NCI-H187 treated with DMSO at 0.1 percent for 48 hours (cell line): ENCODE data around the gene SEPTIN3.

Experiments
- DNase-seq: peaks from one replicate; lab custom pipeline; 2025; lab: John Stamatoyannopoulos, UW

SEPTIN3 gene

DNA sequence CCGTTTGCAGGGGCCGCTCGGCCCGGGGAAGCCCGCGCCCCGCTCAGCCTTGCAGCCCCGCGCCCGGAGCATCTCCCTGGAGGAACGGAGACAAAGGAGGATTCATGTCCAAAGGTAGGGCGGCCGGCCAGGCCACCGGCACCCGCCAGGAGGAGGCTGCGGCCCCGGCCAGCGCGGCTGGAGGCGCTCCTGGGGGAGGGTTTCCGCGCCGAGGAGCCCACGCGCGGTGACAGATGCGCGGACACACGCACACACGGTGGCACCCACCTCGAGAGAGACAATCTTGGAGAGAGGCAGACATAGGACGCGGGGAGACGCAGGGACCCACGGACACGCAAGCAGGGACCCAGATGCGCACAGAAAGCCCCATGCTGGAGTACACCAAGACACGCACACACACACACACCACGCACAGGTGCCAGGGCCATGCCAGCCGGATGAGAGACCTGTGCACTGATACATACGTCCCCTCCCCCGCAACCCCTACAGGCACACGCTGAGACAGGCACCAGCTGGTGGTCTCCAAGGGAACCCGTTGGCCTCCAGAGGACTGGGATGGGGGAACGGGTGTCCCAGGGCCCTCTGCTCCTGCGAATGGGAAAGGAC lies 7.8 kb downstream of the SEPTIN3 start:
- no peak for DNase-seq

- no peak for DNase-seq
Observed at GRCh38 chr22:41978732-41979131, 9.5 kb downstream of the SEPTIN3 start.

GRCh38 chr22:41979423-41980250 lies 10.4 kb downstream of the SEPTIN3 start:
- DNase-seq, result no peak

GRCh38 chr22:41982865-41983264 lies 13.6 kb downstream of the SEPTIN3 start:
- DNase-seq, result no peak

DNA sequence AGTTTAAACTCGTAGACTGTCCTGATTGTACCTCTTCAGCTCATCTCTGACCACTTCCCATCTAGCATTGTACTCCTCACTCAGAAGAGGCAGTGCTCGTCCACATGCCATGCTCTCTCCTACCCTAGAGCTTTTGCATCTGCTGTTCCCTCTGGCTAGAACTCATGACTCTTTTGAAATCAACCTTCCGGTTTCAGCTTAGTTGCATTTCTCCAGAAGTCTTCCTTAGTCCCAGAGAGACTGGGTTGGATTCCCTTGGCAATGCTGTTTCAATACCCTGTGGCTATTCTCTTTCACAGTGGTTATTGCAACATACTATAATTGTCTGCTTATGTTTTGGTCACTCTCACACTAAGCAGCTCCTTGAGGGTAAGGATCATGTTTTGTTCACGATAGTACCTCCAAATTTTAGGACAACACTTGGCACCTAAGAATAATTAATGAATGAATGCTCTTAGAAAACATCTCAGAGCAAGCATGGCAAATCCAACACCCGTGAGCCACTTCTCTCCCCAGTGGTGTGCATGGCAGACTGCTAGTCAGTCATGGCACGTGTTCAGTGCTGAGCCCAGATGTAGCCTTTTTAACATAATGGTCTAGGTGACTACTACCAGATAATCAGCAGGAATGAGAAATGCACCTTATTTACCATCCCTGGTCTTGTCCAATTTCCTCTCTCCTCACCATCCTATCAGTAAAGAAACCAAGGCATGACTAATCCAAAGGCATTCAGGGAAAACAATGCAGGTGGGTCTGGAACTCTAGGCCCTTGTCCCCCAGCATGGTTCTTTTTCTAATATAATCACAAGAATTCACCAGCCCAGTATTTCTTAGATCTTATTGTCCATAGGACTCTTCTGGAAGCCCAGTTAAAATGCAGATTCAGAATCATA lies 14.5 kb downstream of the SEPTIN3 start:
- DNase-seq, result no peak

DNA sequence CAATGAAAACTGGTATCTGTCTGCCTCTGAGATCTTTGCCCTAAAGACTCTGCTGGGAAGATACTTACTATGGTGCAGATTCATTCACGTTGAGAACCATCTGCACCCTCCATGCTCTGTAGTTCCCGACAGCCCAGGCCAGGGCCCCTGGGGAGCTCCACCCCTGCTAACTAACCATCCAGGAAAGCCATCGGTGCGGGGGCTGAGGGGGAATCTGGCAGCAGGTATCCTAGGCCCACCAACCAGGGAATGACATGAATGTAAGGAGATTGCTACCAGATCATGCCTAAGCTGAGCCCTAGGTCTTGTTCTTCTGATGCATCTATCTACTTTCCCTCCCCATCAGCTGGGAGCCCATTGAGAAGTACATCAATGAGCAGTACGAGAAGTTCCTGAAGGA lies 18.0 kb downstream of the SEPTIN3 start:
- no peak for DNase-seq

GRCh38 chr22:41989246-41989645 lies 20.0 kb downstream of the SEPTIN3 start:
- no peak for DNase-seq

GRCh38 chr22:41991111-41991510 lies 21.9 kb downstream of the SEPTIN3 start:
- DNase-seq, result no peak

- no peak for DNase-seq
Observed at GRCh38 chr22:41992496-41992895, 23.3 kb downstream of the SEPTIN3 start.

DNA sequence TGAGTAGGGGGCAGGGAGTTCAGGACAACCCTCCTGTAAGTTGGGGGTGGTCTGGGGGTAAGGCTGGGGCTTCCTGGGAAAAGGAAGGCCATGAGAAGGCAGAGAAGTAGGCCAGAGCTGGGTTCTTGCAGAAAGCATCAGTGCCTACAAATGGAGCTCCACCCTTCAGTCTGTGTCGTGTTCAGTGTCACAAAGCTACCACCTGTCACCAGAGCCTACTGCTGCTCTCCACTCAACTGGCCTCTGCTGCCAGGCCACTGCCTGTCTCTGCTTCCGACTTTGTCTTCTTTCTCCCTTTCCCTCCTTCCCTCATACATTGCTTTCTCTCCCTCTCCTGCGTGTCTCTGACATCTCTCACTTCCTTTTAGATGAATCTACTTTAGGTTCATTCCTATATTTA lies 26.0 kb downstream of the SEPTIN3 start:
- no peak for DNase-seq

DNA sequence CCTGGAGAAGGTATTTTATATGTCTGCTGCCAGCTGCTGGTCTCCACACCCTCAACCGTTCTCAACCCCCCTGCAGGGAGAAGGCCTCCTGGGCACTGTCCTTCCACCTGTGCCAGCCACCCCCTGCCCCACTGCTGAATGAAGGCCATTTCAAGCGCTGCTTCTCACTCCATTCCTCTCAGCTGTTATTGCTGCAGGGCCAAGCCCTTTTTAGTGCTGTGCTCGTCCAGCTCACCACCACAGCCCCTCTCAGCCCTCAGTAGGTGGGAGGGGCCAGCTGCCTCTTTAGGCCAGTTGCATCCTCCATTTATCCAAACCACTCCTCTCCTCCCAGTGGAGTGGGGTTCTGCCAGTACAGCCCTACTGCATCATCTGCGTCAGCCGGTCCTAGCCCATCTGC lies 27.6 kb downstream of the SEPTIN3 start:
- DNase-seq, result no peak

- peak; percentile 36 for DNase-seq
Observed at GRCh38 chr22:41998361-41999261, 29.4 kb downstream of the SEPTIN3 start, which contains the start of gene WBP2NL. Gene WBP2NL, plus strand, starts transcription at chr22:41998788. Its CDS starts 31 bp downstream, at chr22:41998819.

- no peak for DNase-seq
Observed at GRCh38 chr22:42000466-42000865, 31.2 kb downstream of the SEPTIN3 start.

- no peak for DNase-seq
Observed at GRCh38 chr22:42001121-42001520, 31.9 kb downstream of the SEPTIN3 start.

DNA sequence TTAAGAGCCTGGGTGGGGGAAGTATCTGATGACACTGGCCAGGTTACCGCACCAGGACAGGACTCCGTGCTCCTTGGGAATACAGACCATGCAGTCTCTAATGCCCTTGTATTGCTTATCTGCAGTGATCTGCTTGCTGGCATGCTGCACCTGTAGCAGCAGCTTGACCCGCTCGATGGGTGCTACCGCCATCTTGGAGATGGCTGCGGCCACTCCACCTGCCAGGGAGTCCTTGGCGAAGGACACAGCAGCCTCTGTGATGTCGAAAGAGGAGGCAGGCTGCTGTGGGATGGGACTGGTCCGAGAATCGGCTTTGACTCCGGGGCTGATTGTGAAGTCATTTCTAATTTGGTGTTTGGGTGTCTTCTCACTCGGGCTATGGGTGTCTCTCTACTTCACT lies 32.5 kb downstream of the SEPTIN3 start:
- no peak for DNase-seq

DNA sequence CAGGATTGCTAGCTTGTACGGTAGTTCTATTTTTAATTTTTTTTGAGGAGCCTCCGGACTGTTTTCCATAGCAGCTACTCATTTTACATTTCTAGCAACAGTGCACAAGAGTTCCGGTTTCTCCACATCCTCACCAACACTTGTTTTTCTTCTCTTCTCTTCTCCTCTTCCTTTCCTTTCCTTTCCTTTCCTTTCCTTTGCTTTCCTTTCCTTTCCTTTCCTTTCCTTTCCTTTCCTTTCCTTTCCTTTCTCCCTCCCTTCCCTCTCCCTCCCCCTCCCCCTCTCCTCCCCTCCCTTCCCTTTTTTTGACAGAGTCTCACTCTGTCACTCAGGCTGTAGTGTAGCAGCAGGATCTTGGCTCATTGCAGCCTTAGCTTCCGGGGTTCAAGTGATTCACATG lies 38.7 kb downstream of the SEPTIN3 start:
- DNase-seq, result no peak

- DNase-seq, result no peak
Observed at GRCh38 chr22:42010778-42011177, 41.5 kb downstream of the SEPTIN3 start.

- no peak for DNase-seq
Observed at GRCh38 chr22:42013385-42013784, 44.1 kb downstream of the SEPTIN3 start.

GRCh38 chr22:42016111-42016510 lies 46.9 kb downstream of the SEPTIN3 start:
- no peak for DNase-seq

DNA sequence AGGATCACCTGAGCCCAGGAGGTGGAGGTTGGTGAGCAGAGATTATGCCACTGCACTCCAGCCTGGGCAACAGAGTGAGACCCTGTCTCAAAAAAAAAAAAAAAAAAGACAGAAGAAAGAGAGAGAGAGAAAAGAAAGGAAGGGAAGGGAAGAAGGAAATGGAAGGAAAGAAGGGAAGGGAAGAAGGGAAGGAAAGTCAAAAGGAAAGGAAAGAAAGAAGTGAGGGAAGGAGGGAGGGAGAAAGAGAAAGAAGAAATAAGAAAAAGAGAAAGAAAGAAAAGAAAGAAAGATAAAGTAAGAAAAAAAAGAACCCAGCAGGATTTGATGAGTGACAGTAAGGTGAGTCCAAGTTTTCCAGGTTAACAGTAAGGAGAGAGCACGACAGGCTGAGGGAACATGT lies 49.0 kb downstream of the SEPTIN3 start:
- DNase-seq, result no peak
